Suprapubic skin (tissue), 4 donors: ENCODE measurements around the gene LACRT. TPM values are rescaled to one million over a fixed set of nuclear protein-coding genes. Genes with fewer than 3 reads are reported as not detected.
A peak's percentile ranks its signal among the peaks of the same experiment; 100 is the strongest.

Source experiments
- DNase-seq, 2 donors: peaks; one replicate each; pipeline ENCODE4 v3.0.0-alpha.2; 2019; ENCODE audit warnings: low spot score in 2 of 2
- H3K27ac ChIP-seq: fragments of 200-600 bp; sonication (generic); one replicate; pipeline ENCODE4 v1.5.1; 2019
- H3K27me3 ChIP-seq: fragments of 200-600 bp; sonication (generic); one replicate; pipeline ENCODE4 v1.5.1; 2019
- H3K36me3 ChIP-seq: fragments of 200-600 bp; sonication (generic); one replicate; pipeline ENCODE4 v1.5.1; 2019
- H3K4me1 ChIP-seq: fragments of 200-600 bp; sonication (generic); one replicate; pipeline ENCODE4 v1.5.1; 2019
- H3K4me3 ChIP-seq: fragments of 200-600 bp; sonication (generic); one replicate; pipeline ENCODE4 v1.5.1; 2019; ENCODE audit warnings: mild to moderate bottlenecking
- H3K9me3 ChIP-seq: fragments of 200-600 bp; sonication (generic); one replicate; pipeline ENCODE4 v1.5.1; 2019
- EP300 ChIP-seq: sonication (generic); formaldehyde crosslinking; IDR thresholded peaks from one replicate; pipeline ENCODE4 v1.6.1; 2017; ENCODE audit warnings: antibody characterized with exemption
- POLR2A ChIP-seq, 2 donors: fragments of 450-650 bp; IDR thresholded peaks; one replicate each; pipeline ENCODE4 v1.6.1; 2017; ENCODE audit warnings: antibody characterized with exemption in 2 of 2, mild to moderate bottlenecking in 2 of 2, moderate library complexity in 2 of 2
- POLR2AphosphoS5 ChIP-seq, 3 donors: sonication (generic); formaldehyde crosslinking; IDR thresholded peaks; one replicate each; pipeline ENCODE4 v1.6.1; 2017; ENCODE audit warnings: antibody characterized with exemption in 3 of 3
- WGBS: methylation state at CpG from one replicate; pipeline ENCODE4 v1.1.5; 2018; 5-methylcytosine and 5-hydroxymethylcytosine counted together
- total RNA-seq, 4 donors: library from RNA; depleted of rRNA; stranded (reverse); fragments of >200 nt; gene quantifications; one replicate each; pipeline ENCODE4 v1.1.0, GENCODE V29; 2016
- TF ChIP-seq, protein P1 (sequence below), 2 donors: fragments of 200-600 bp in 1 of 2; fragments of 450-650 bp in 1 of 2; sonication (generic) in 1 of 2; IDR thresholded peaks; one replicate each; pipeline ENCODE4 v1.5.1; 2016 to 2019; ENCODE audit warnings: antibody characterized with exemption in 2 of 2, mild to moderate bottlenecking in 1 of 2, moderate library complexity in 1 of 2

The LACRT gene
- total RNA-seq, 4 donors from 2014 or later = 1.5 TPM; not detected in 3

DNA sequence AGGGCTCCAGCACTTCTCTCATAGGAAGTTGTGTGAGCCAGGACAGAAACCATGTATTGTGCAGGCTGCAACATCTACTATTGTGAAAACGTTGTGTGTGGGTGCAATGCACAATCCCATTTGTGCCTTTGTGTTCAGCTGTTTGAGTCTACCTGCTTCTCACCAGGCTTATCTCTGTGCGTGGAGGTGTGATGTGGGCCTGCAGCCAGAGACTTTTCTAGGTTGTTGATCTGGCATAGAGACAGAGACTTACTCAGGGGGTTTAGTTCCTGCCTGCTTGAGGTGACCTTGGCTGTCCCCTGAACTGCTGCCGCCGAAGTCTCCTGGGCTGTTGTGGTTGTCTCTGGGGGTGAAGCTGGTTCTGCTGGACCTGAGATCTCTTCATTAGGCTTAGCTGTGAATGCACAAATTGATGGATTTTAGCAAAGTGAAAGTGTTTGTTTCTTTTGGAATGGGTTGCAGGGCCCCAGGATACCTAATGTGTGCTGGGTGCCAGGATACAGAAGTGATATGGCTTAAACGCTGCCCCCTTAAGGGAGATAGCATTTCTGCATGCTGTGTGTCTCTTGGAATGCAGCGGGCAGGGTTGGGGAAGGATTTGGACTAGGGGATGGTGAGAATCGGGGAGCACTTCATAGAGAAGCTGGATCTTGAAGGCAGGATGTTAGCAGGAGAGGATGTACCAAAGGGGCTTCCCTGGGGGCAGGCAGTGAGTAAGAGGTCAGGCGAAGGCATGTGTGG, 2.5 kb downstream of the LACRT start:
- Histone ChIP-seq H3K27ac (no peak overlapping the region), H3K9me3 (no peaks in the 10 kb centered on the region), H3K27me3 (peaks cover 14% of the 10 kb centered on the region), H3K4me1 (no peaks in the 10 kb centered on the region), H3K4me3 (no peak overlapping the region), H3K36me3 (no peaks in the 10 kb centered on the region)
- no peak for TF ChIP-seq POLR2AphosphoS5 (IDR thresholded peaks at IDR 0.05)
- TF ChIP-seq EP300 = no peak
- TF ChIP-seq POLR2A (IDR thresholded peaks at IDR 0.05) = no peak
- TF ChIP-seq, protein P1, sequence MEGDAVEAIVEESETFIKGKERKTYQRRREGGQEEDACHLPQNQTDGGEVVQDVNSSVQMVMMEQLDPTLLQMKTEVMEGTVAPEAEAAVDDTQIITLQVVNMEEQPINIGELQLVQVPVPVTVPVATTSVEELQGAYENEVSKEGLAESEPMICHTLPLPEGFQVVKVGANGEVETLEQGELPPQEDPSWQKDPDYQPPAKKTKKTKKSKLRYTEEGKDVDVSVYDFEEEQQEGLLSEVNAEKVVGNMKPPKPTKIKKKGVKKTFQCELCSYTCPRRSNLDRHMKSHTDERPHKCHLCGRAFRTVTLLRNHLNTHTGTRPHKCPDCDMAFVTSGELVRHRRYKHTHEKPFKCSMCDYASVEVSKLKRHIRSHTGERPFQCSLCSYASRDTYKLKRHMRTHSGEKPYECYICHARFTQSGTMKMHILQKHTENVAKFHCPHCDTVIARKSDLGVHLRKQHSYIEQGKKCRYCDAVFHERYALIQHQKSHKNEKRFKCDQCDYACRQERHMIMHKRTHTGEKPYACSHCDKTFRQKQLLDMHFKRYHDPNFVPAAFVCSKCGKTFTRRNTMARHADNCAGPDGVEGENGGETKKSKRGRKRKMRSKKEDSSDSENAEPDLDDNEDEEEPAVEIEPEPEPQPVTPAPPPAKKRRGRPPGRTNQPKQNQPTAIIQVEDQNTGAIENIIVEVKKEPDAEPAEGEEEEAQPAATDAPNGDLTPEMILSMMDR (IDR thresholded peaks at IDR 0.05) = no peak
- peak in 1 of 2 donors; percentile 43 for DNase-seq
- WGBS = 58% methylated on average over 6 of the region's 8 CpGs

DNA sequence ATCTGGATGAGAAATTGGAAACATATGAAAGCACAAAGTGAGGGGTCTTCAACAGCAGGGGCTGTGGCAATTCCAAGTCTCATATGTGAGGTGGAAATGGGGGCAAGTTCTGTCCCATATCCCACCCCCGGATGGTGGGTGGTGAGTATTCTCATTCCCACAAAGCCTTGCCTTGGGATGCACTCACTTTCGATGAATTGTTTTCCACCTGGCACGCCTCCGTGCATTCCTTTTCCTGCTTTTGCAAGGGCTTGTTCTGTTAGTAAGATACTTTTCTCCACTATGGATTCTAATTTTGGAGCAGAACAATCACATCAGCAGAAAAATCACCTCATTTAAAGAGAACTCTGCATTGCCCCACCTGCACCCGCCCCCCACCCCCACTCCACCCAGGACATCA, 3.1 kb downstream of the LACRT start:
- Histone ChIP-seq H3K27ac (no peak overlapping the region), H3K9me3 (no peaks in the 10 kb centered on the region), H3K27me3 (peaks cover 16% of the 10 kb centered on the region), H3K36me3 (no peaks in the 10 kb centered on the region), H3K4me1 (no peaks in the 10 kb centered on the region), H3K4me3 (no peak overlapping the region)
- WGBS = 57% methylated on average over 5 of the region's 5 CpGs
- no peak for DNase-seq
- TF ChIP-seq, protein P1 (IDR thresholded peaks at IDR 0.05) = no peak
- TF ChIP-seq POLR2AphosphoS5 (IDR thresholded peaks at IDR 0.05) (no peak), EP300 (no peak), POLR2A (IDR thresholded peaks at IDR 0.05) (no peak)

DNA sequence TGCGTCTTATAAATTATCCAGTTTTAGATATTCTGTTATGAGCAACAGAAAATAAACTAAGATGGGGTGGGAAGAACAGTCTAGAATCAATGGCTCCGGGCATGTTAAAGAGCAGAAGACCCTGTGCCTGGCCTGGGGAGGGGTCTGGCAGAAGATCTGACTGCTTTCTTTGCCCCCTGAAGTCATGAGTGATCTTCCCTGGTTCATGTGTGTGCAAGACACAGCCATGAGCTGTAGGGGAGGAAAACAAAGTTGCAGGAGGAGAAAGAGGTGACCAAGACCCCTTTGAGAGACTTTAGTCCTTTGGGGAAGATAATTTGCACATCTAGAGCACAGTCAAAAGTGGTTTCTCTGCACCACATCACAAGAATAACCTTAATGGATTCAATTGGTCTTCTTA, 4.8 kb downstream of the LACRT start:
- 90% methylated on average over 2 of the region's 2 CpGs for WGBS

DNA sequence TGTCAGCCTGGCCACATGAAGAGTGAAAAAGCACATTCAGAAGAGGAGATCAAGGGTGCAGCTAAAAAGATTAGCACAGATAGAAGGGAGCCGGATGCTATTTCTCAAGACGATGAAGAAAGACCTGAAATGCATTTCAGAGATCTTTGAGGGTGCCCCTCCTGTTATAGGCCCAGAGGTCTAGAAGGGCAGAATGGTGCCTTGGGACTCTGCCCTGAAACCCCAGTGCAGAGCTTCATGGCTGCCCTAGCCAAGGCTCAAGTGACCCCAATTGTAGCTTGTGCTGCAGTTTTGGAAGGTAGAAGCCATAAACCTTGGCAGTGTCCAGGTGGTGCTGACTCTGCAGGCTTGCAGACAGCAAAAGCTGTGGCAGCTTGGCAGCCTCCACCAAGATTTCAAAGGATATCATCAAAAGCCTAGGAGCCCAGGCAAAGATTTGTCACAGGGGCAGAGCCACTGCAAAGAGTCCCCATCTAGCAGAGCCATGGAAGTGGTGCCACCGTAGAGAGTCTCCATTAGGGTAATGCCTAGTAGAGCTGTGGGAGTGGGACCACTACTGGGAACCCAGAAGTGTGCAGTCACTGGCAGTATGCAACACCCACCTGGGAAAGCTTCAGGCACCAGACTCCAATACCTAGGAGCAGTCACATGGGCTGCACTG, 6.4 kb downstream of the LACRT start:
- peaks cover 12% of the 10 kb centered on the region for H3K27me3 ChIP-seq
- TF ChIP-seq POLR2A (IDR thresholded peaks at IDR 0.05) (no peak), POLR2AphosphoS5 (IDR thresholded peaks at IDR 0.05) (no peak), EP300 (no peak)
- TF ChIP-seq, protein P1 (IDR thresholded peaks at IDR 0.05) = no peak
- no peaks in the 10 kb centered on the region for H3K9me3 ChIP-seq
- no peak overlapping the region for H3K4me3 ChIP-seq
- WGBS = 94% methylated on average over 3 of the region's 3 CpGs
- peak in 1 of 2 donors; percentile 31 for DNase-seq
- no peaks in the 10 kb centered on the region for H3K4me1 ChIP-seq
- no peaks in the 10 kb centered on the region for H3K36me3 ChIP-seq
- no peak overlapping the region for H3K27ac ChIP-seq

More for the DNA sequence above, 4.8 kb downstream of the LACRT start:
- Histone ChIP-seq H3K4me1 (no peaks in the 10 kb centered on the region), H3K27me3 (peaks cover 16% of the 10 kb centered on the region), H3K9me3 (no peaks in the 10 kb centered on the region), H3K36me3 (no peaks in the 10 kb centered on the region), H3K4me3 (no peak overlapping the region), H3K27ac (no peak overlapping the region)
- TF ChIP-seq EP300 = no peak
- no peak for TF ChIP-seq POLR2A (IDR thresholded peaks at IDR 0.05)
- TF ChIP-seq, protein P1 (IDR thresholded peaks at IDR 0.05) = no peak
- TF ChIP-seq POLR2AphosphoS5 (IDR thresholded peaks at IDR 0.05) = no peak
- DNase-seq = peak in 1 of 2 donors; percentile 24

DNA sequence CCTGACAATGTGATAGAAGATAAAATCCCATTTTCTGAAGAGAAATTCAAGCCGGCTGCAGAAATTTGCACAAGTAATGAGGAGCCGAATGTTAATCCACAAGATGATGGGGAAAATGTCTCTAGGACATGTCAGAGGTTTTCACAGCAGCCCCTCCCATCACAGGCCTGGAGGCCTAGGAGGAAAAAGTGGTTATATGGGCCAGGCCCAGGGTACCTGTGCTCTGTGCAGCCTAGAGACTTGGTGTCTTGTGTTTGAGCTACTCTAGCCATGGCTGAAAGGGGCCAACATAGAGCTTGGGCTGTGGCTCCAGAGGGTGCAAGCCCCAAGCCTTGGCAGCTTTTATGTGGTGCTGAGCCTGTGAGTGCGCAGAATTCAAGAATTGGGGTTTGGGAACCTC, 7.4 kb downstream of the LACRT start:
- peaks cover 15% of the 10 kb centered on the region for H3K27me3 ChIP-seq
- 95% methylated on average over 3 of the region's 3 CpGs for WGBS

More for the DNA sequence above, 7.4 kb downstream of the LACRT start:
- no peak for TF ChIP-seq EP300
- TF ChIP-seq POLR2A (IDR thresholded peaks at IDR 0.05) = no peak
- TF ChIP-seq POLR2AphosphoS5 (IDR thresholded peaks at IDR 0.05) = no peak
- TF ChIP-seq, protein P1 (IDR thresholded peaks at IDR 0.05) = no peak
- H3K9me3 ChIP-seq = no peaks in the 10 kb centered on the region
- H3K27ac ChIP-seq = no peak overlapping the region
- no peak for DNase-seq
- H3K36me3 ChIP-seq = no peaks in the 10 kb centered on the region
- H3K4me3 ChIP-seq = no peak overlapping the region
- H3K4me1 ChIP-seq = no peaks in the 10 kb centered on the region
